Right atrium auricular region (tissue), 2 donors: ENCODE measurements around the gene FOXP1. TPM values are rescaled to one million over a fixed set of nuclear protein-coding genes. Genes with fewer than 3 reads are reported as not detected.

Experiments used
- DNase-seq: peaks from one replicate; pipeline ENCODE4 v3.0.0-alpha.2; 2019; ENCODE audit warnings: low spot score
- H3K27ac ChIP-seq, 2 donors: fragments of 200-600 bp; sonication (generic); 1 replicate in 1 of 2; 2 replicates in 1 of 2; pipeline ENCODE4 v1.5.1; 2016 to 2019
- H3K27me3 ChIP-seq, 2 donors: fragments of 200-600 bp; sonication (generic); one replicate each; pipeline versions ENCODE4 v1.5.1 to v1.6.0; 2017 to 2019
- H3K36me3 ChIP-seq: fragments of 200-600 bp; sonication (generic); one replicate; pipeline ENCODE4 v1.5.1; 2016
- H3K4me1 ChIP-seq, 2 donors: fragments of 200-600 bp; sonication (generic); one replicate each; pipeline versions ENCODE4 v1.5.1 to v1.6.0; 2017 to 2019
- H3K4me3 ChIP-seq, 2 donors: fragments of 200-600 bp; sonication (generic); 1 replicate in 1 of 2; 2 replicates in 1 of 2; pipeline ENCODE4 v1.5.1; 2017 to 2019; ENCODE audit warnings: mild to moderate bottlenecking in 1 of 2, moderate library complexity in 1 of 2
- H3K9me3 ChIP-seq, 2 donors: fragments of 200-600 bp; sonication (generic); one replicate each; pipeline ENCODE4 v1.5.1; 2019
- CTCF ChIP-seq, 2 donors: fragments of 200-600 bp; sonication (generic); IDR thresholded peaks; one replicate each; pipeline ENCODE4 v1.5.1; 2019; ENCODE audit warnings: antibody characterized with exemption in 2 of 2
- total RNA-seq, 2 donors: library from RNA; depleted of rRNA; stranded (reverse); fragments of >200 nt; gene quantifications; one replicate each; pipeline ENCODE4 v1.1.0, GENCODE V29; 2016

Gene FOXP1
- total RNA-seq, 2 donors from 2014 or later, result 39.2 to 59.0 TPM

DNA sequence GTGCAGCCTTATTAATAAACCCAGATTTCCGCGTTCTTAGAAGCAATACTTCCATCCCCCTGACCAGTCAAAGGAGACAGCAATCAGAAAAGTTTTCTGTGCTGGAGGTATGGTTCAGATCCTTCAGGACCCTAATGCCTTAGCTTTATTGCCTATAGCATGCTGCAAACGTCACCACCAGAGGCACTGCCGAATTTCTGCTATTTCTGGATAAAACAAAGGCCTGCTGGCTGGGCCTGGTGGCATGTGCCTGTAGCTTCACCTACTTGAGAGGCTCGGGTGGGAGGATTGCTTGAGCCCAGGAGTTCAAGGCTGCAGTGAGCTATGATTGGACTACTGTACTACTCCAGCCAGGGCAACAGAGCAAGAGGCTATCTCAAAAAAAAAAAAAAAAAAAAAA is 407.2 kb downstream of the FOXP1 start:
- no peaks in the 10 kb centered on the region for H3K4me1 ChIP-seq
- no peak for TF ChIP-seq CTCF (IDR thresholded peaks at IDR 0.05)
- H3K27ac ChIP-seq, result no peak overlapping the region

DNA sequence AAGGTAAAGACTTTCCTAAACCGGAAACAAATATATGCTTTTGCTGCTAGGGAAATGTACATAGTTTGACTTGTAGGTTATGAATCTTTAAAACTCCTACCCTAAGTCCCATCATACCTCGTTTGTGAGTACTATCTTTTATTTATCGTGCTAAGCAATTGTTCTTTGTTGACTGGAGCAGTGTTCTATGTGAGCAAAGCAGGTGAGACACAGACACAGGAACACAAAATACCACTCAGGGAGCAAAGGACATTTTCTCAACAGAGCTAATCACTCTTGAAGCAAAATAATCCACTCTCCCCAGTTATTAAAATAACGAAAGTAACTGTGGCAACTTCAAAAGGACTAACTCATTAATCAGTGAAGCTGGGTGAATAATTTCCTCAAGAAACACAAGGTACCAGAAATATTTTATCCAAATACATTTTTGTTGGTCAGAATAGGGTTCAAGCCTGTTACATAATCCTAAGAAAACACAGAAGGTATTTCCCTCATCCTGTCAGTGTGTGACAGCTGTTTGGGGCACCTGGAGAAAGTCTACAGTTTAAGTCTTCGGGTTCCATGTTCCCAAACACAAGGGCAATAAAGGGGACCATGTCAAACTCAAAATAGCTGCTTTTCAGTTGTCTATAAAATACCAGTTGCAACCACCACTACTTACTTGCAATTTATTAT is 407.7 kb downstream of the FOXP1 start:
- H3K9me3 ChIP-seq, result no peaks in the 10 kb centered on the region
- H3K36me3 ChIP-seq, result no peaks in the 10 kb centered on the region
- H3K4me3 ChIP-seq, result no peak overlapping the region
- no peak overlapping the region for H3K27ac ChIP-seq
- H3K4me1 ChIP-seq, result no peaks in the 10 kb centered on the region
- no peaks in the 10 kb centered on the region for H3K27me3 ChIP-seq
- DNase-seq, result no peak
- no peak for TF ChIP-seq CTCF (IDR thresholded peaks at IDR 0.05)

More for the DNA sequence above, 407.2 kb downstream of the FOXP1 start:
- no peaks in the 10 kb centered on the region for H3K9me3 ChIP-seq
- DNase-seq, result no peak
- no peak overlapping the region for H3K4me3 ChIP-seq
- no peaks in the 10 kb centered on the region for H3K27me3 ChIP-seq
- H3K36me3 ChIP-seq, result no peaks in the 10 kb centered on the region

DNA sequence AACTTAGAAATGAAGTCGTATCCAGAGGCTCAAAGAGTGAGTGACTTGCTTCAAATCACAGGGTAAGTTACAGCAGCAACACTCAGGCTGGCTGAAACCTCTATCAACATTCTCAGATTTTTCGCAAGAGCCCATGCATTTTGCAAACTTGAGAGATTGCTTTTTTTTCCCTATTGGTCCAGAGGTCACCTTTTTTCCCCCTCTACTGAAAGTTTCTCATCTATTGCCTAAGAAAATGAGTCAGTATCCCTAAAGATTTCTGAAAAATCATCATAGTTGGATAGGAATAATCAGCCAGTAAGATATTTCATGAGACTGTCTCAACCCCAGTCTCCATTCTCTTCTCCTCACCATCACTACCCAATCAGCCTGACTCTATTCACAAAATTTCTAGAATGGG is 410.6 kb downstream of the FOXP1 start:
- TF ChIP-seq CTCF (IDR thresholded peaks at IDR 0.05), result no peak
- no peak for DNase-seq
- H3K4me3 ChIP-seq, result no peak overlapping the region
- H3K27ac ChIP-seq, result peak overlapping the region; percentile 36 to 51
- H3K36me3 ChIP-seq, result no peaks in the 10 kb centered on the region
- no peaks in the 10 kb centered on the region for H3K9me3 ChIP-seq
- peaks cover 0 to 4% of the 10 kb centered on the region in 2 donors for H3K4me1 ChIP-seq
- no peaks in the 10 kb centered on the region for H3K27me3 ChIP-seq

GRCh38 chr3:71172189-71172588 is 411.3 kb downstream of the FOXP1 start:
- H3K36me3 ChIP-seq, result no peaks in the 10 kb centered on the region
- H3K4me3 ChIP-seq, result no peak overlapping the region
- peak overlapping the region in 1 of 2 donors; percentile 51 for H3K27ac ChIP-seq
- no peaks in the 10 kb centered on the region for H3K9me3 ChIP-seq
- DNase-seq, result no peak
- peaks cover 0 to 4% of the 10 kb centered on the region in 2 donors for H3K4me1 ChIP-seq
- H3K27me3 ChIP-seq, result no peaks in the 10 kb centered on the region
- no peak for TF ChIP-seq CTCF (IDR thresholded peaks at IDR 0.05)

DNA sequence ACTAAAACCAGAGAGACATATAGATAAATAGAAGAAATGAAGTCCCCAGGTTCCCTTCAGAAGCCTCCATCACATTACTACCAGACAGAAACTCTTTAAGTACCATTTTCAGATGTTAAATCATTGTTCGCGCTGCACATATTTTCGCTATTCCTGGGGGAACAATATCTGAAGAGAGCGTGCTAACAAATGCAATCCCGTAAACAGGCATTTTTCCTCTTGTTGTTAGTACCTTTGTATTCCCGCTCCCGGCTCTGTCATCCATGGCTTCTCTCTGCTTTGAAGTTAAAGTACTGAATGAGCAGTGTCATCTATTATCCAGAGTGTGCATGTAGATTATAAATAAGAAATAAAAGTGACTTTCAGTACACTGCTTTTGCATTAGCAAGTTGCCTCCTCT is 412.3 kb downstream of the FOXP1 start:
- peaks cover 0 to 4% of the 10 kb centered on the region in 2 donors for H3K4me1 ChIP-seq
- no peak overlapping the region for H3K27ac ChIP-seq
- no peaks in the 10 kb centered on the region for H3K36me3 ChIP-seq
- no peak for TF ChIP-seq CTCF (IDR thresholded peaks at IDR 0.05)
- no peak for DNase-seq
- no peaks in the 10 kb centered on the region for H3K9me3 ChIP-seq
- no peaks in the 10 kb centered on the region for H3K27me3 ChIP-seq
- no peak overlapping the region for H3K4me3 ChIP-seq

- no peak overlapping the region for H3K4me3 ChIP-seq
- no peaks in the 10 kb centered on the region for H3K9me3 ChIP-seq
- H3K36me3 ChIP-seq, result no peaks in the 10 kb centered on the region
- TF ChIP-seq CTCF (IDR thresholded peaks at IDR 0.05), result no peak
- H3K27ac ChIP-seq, result peak overlapping the region; percentile 49 to 51
- DNase-seq, result no peak
- H3K4me1 ChIP-seq, result peaks cover 0 to 5% of the 10 kb centered on the region in 2 donors
- no peaks in the 10 kb centered on the region for H3K27me3 ChIP-seq
Observed at GRCh38 chr3:71168880-71169411, 414.6 kb downstream of the FOXP1 start.
